Muscle of arm (tissue), 12 donors: ENCODE measurements around the gene CENATAC. TPM values are rescaled to one million over a fixed set of nuclear protein-coding genes. Genes with fewer than 3 reads are reported as not detected.
"Not testable (repeated sequence)": the region's sequence is repeated elsewhere in the genome, so short reads cannot be mapped to it uniquely, and the experiment has no call there.

Experiments
- DNase-seq: peaks from one replicate; pipeline ENCODE4 v3.0.0-alpha.2; 2013
- polyA plus RNA-seq, 12 donors: library from polyadenylated mRNA; unstranded; fragments of 120-200 nt; gene quantifications; one replicate each; pipeline ENCODE4 v1.2.1, GENCODE V29; 2013; ENCODE audit not compliant: insufficient read length in 12 of 12

CENATAC gene
- polyA plus RNA-seq, 12 donors: 8.2 to 45.2 (median 17.7) TPM; not detected in 1

- no peak for DNase-seq
These were observed 9.7 kb upstream of the CENATAC start for GRCh38 chr11:118988280-118988679.

GRCh38 chr11:118991486-118992038 lies 6.4 kb upstream of the CENATAC start:
- DNase-seq: not testable (repeated sequence)

GRCh38 chr11:118996926-118997626 lies 862 bp upstream of the CENATAC start:
- DNase-seq: peak; percentile 25

GRCh38 chr11:118998388-118998717 lies 415 bp downstream of the CENATAC start:
- DNase-seq: no peak

GRCh38 chr11:118998822-118999221 lies 884 bp downstream of the CENATAC start:
- no peak for DNase-seq

GRCh38 chr11:119000906-119001305 lies 3.0 kb downstream of the CENATAC start:
- no peak for DNase-seq

- DNase-seq: no peak
These were observed 8.7 kb downstream of the CENATAC start for GRCh38 chr11:119006656-119007055.

GRCh38 chr11:119011476-119012053 lies 13.6 kb downstream of the CENATAC start:
- DNase-seq: no peak

GRCh38 chr11:119012629-119013170 lies 14.8 kb downstream of the CENATAC start:
- DNase-seq: no peak

- no peak for DNase-seq
These were observed 16.4 kb downstream of the CENATAC start for GRCh38 chr11:119014209-119014924.

- DNase-seq: no peak
These were observed 17.2 kb downstream of the CENATAC start for GRCh38 chr11:119015054-119015611.

GRCh38 chr11:119016216-119017009 lies 18.5 kb downstream of the CENATAC start:
- no peak for DNase-seq

GRCh38 chr11:119017377-119017776 lies 19.4 kb downstream of the CENATAC start:
- DNase-seq: not testable (repeated sequence)

GRCh38 chr11:119018074-119018938 lies 20.4 kb downstream of the CENATAC start, which contains the start of the genes RPS25 and TRAPPC4:
RPS25 (minus strand) TSS chr11:119018343; CDS start chr11:119018284, 59 bp downstream.
TRAPPC4 (plus strand) TSS chr11:119018766; CDS start chr11:119018796, 30 bp downstream.
- DNase-seq: peak; percentile 98

GRCh38 chr11:119019996-119020395 lies 22.1 kb downstream of the CENATAC start:
- DNase-seq: no peak

GRCh38 chr11:119021631-119022030 lies 23.7 kb downstream of the CENATAC start:
- DNase-seq: no peak

GRCh38 chr11:119023741-119024140 lies 25.8 kb downstream of the CENATAC start:
- no peak for DNase-seq

- DNase-seq: no peak
These were observed 26.6 kb downstream of the CENATAC start for GRCh38 chr11:119024430-119025098.

- no peak for DNase-seq
These were observed 27.1 kb downstream of the CENATAC start for GRCh38 chr11:119025099-119025473.
